ENCODE measurements around the gene FAF1. TPM values are rescaled to one million over a fixed set of nuclear protein-coding genes. Genes with fewer than 3 reads are reported as not detected.
"Not testable (repeated sequence)": the region's sequence is repeated elsewhere in the genome, so short reads cannot be mapped to it uniquely, and the experiment has no call there.

The FAF1 gene
- total and polyA plus RNA-seq, 2 donors (not counting 3 experiments of a cell fraction or from before 2014, with no cell fraction given) = 9.0 to 57.6 TPM

DNA sequence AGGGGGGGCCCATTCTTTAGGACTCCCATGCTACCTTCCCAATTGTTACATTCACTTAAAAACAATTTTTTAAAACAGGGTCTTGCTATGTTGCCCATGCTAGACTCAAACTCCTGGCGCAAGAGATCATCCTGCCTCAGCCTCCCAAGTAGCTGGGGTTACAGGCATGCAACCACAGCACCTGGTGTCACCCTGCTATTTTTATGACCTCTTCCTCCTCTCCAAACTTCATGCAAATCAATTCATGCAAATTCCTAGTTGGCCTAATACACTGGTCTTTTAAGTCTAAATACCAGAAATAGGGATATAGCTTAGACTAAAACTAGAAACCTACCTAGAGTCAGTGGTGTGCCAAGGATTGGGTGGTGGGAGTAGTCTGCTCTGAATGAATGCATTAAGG, 40.1 kb upstream of the FAF1 start:
- TF ChIP-seq MYC (IDR thresholded peaks at IDR 0.05; ENCODE audit: low read depth, low read length) (no peak), POLR2AphosphoS5 (IDR thresholded peaks at IDR 0.05; ENCODE audit: insufficient read depth, low read depth, low read length) (no peak), GATA2 (IDR thresholded peaks at IDR 0.05; ENCODE audit: insufficient read depth, insufficient read length, low read depth, low read length) (no peak), JUN (IDR thresholded peaks at IDR 0.05; ENCODE audit: borderline replicate concordance, insufficient read depth, insufficient read length, low read depth) (no peak), POLR2A (IDR thresholded peaks at IDR 0.05; ENCODE audit: low read depth, low read length) (no peak), FOS (IDR thresholded peaks at IDR 0.05; ENCODE audit: borderline replicate concordance, insufficient read depth, low read length) (no peak), EZH2 (IDR thresholded peaks at IDR 0.05; ENCODE audit: borderline replicate concordance, low read depth, low read length, severe bottlenecking) (no peak), MAX (IDR thresholded peaks at IDR 0.05; ENCODE audit: insufficient read depth, insufficient read length) (no peak)
- TF ChIP-seq, protein P1, sequence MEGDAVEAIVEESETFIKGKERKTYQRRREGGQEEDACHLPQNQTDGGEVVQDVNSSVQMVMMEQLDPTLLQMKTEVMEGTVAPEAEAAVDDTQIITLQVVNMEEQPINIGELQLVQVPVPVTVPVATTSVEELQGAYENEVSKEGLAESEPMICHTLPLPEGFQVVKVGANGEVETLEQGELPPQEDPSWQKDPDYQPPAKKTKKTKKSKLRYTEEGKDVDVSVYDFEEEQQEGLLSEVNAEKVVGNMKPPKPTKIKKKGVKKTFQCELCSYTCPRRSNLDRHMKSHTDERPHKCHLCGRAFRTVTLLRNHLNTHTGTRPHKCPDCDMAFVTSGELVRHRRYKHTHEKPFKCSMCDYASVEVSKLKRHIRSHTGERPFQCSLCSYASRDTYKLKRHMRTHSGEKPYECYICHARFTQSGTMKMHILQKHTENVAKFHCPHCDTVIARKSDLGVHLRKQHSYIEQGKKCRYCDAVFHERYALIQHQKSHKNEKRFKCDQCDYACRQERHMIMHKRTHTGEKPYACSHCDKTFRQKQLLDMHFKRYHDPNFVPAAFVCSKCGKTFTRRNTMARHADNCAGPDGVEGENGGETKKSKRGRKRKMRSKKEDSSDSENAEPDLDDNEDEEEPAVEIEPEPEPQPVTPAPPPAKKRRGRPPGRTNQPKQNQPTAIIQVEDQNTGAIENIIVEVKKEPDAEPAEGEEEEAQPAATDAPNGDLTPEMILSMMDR (IDR thresholded peaks at IDR 0.05; ENCODE audit: extremely low read depth in 1 of 2, insufficient read depth in 1 of 2, low read depth in 1 of 2, low read length in 2 of 2) = no peak
- Histone ChIP-seq H3K27ac (ENCODE audit: insufficient read depth, low read depth, low read length) (no peak overlapping the region), H3K4me3 (replicated peaks in 1 of 3; ENCODE audit: insufficient read depth in 1 of 3, low read depth in 1 of 3, low read length in 3 of 3) (no peak overlapping the region), H3K4me1 (ENCODE audit: control insufficient read depth, extremely low read depth, insufficient read depth, low read length) (no peaks in the 10 kb centered on the region), H3K27me3 (ENCODE audit: control insufficient read depth in 2 of 2, insufficient read depth in 2 of 2, low read length in 2 of 2) (no peaks in the 10 kb centered on the region), H3K9me1 (replicated peaks; ENCODE audit: control insufficient read depth, extremely low read depth, insufficient read depth, low read length) (no peaks in the 10 kb centered on the region), H3K9me3 (replicated peaks; ENCODE audit: control insufficient read depth, insufficient read depth, low read length) (no peaks in the 10 kb centered on the region), H3K4me2 (ENCODE audit: insufficient read depth, low read length) (no peak overlapping the region), H3K79me2 (ENCODE audit: control insufficient read depth, insufficient read depth, low read length) (no peaks in the 10 kb centered on the region), H2AFZ (ENCODE audit: low read depth, low read length) (no peak overlapping the region), H3K36me3 (ENCODE audit: control insufficient read depth in 2 of 2, extremely low read depth in 1 of 2, insufficient read depth in 2 of 2, low read length in 2 of 2) (no peaks in the 10 kb centered on the region), H4K20me1 (replicated peaks; ENCODE audit: control insufficient read depth, extremely low read depth, insufficient read depth, low read length) (no peaks in the 10 kb centered on the region), H3K9ac (replicated peaks; ENCODE audit: extremely low read depth, insufficient read depth, low read length) (no peak overlapping the region)
- intact Hi-C loops (cut with micrococcal nuclease) (no loop called here), dilution Hi-C loops (cut with MboI; ENCODE audit: extremely low pct_ligation_motif_present, low sequenced_read_pairs) (no loop called here)
- FAIRE-seq (no peak), DNase-seq (ENCODE audit: low read depth, low spot score) (no peak)
- no TSS peak for BruUV-seq (replicated peaks)
- ChIA-PET POLR2A (no interaction called here), CTCF (interaction anchor here (1.8 kb wide), 1 partner anchor 71 kb away, joined by 4 read pairs; no protein-coding TSS in a partner anchor)

DNA sequence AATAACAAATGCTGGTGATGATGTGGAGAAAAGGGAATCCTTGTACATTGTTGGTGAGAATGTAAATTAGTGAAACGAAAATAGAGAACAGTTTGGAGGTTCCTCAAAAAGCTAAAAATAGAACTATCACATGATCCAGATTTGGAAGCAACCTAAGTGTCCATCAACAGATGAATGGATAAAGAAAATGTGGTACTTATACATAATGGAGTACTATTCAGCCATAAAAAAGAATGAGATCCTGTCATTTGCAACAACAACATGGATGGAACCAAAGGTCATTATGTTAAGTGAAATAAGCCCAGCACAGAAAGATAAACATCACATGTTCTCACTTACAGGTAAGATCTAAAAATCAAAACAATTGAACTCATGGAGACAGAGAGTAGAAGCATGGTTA, 39.3 kb upstream of the FAF1 start:
- H3K9ac ChIP-seq (replicated peaks; ENCODE audit: extremely low read depth, insufficient read depth, low read length); dilution Hi-C loops (cut with MboI; ENCODE audit: extremely low pct_ligation_motif_present, low sequenced_read_pairs); H3K27me3 ChIP-seq (ENCODE audit: control insufficient read depth in 2 of 2, insufficient read depth in 2 of 2, low read length in 2 of 2); H3K4me3 ChIP-seq (replicated peaks in 1 of 3; ENCODE audit: insufficient read depth in 1 of 3, low read depth in 1 of 3, low read length in 3 of 3); H3K9me3 ChIP-seq (replicated peaks; ENCODE audit: control insufficient read depth, insufficient read depth, low read length); intact Hi-C loops (cut with micrococcal nuclease); BruUV-seq (replicated peaks); H3K9me1 ChIP-seq (replicated peaks; ENCODE audit: control insufficient read depth, extremely low read depth, insufficient read depth, low read length); H2AFZ ChIP-seq (ENCODE audit: low read depth, low read length); POLR2A ChIA-PET; DNase-seq (ENCODE audit: low read depth, low spot score); H3K4me2 ChIP-seq (ENCODE audit: insufficient read depth, low read length); H3K27ac ChIP-seq (ENCODE audit: insufficient read depth, low read depth, low read length); FAIRE-seq; H4K20me1 ChIP-seq (replicated peaks; ENCODE audit: control insufficient read depth, extremely low read depth, insufficient read depth, low read length); H3K4me1 ChIP-seq (ENCODE audit: control insufficient read depth, extremely low read depth, insufficient read depth, low read length); H3K36me3 ChIP-seq (ENCODE audit: control insufficient read depth in 2 of 2, extremely low read depth in 1 of 2, insufficient read depth in 2 of 2, low read length in 2 of 2); H3K79me2 ChIP-seq (ENCODE audit: control insufficient read depth, insufficient read depth, low read length): not testable (repeated sequence)
- CTCF ChIA-PET = interaction anchor here (1.8 kb wide), 1 partner anchor 70 kb away, joined by 4 read pairs; no protein-coding TSS in a partner anchor
